Progenitor cell of endocrine pancreas (in vitro differentiated cells): ENCODE results near the gene CORO6. TPM values are rescaled to one million over a fixed set of nuclear protein-coding genes. Genes with fewer than 3 reads are reported as not detected.

ENCODE experiments used
- DNase-seq: peaks from one replicate; pipeline ENCODE4 v3.0.0; 2021; ENCODE audit warnings: low spot score; ENCODE audit not compliant: unreplicated experiment
- H3K27ac Mint-ChIP-seq: 2 replicates; pipeline ENCODE4 v1.8.0; 2021; ENCODE audit warnings: mild to moderate bottlenecking, moderate library complexity, mixed read lengths
- H3K27me3 Mint-ChIP-seq: 2 replicates; pipeline ENCODE4 v1.8.0; 2021; ENCODE audit warnings: mixed read lengths
- H3K36me3 Mint-ChIP-seq: 2 replicates; pipeline ENCODE4 v1.8.0; 2022; ENCODE audit warnings: mixed read lengths; ENCODE audit not compliant: insufficient read depth
- H3K4me1 Mint-ChIP-seq: 2 replicates; pipeline ENCODE4 v1.8.0; 2021; ENCODE audit warnings: low read depth, mixed read lengths
- H3K4me3 Mint-ChIP-seq: 2 replicates; pipeline ENCODE4 v1.8.0; 2021; ENCODE audit warnings: low read depth, mild to moderate bottlenecking, moderate library complexity, mixed read lengths
- H3K9me3 Mint-ChIP-seq: 2 replicates; pipeline ENCODE4 v1.8.0; 2021; ENCODE audit warnings: low read depth, mixed read lengths
- total RNA-seq: library from RNA; stranded (reverse); gene quantifications from 2 replicates; pipeline ENCODE4 v1.2.1, GENCODE V29; 2021
- TF ChIP-seq, protein P1 (sequence below): fragments of 200-600 bp; sonication (generic); IDR thresholded peaks from one replicate; pipeline ENCODE4 v1.5.0; 2021; ENCODE audit warnings: antibody characterized with exemption, mild to moderate bottlenecking; ENCODE audit not compliant: unreplicated experiment

CORO6 gene
- total RNA-seq, 1 donor from 2014 or later: not detected

DNA sequence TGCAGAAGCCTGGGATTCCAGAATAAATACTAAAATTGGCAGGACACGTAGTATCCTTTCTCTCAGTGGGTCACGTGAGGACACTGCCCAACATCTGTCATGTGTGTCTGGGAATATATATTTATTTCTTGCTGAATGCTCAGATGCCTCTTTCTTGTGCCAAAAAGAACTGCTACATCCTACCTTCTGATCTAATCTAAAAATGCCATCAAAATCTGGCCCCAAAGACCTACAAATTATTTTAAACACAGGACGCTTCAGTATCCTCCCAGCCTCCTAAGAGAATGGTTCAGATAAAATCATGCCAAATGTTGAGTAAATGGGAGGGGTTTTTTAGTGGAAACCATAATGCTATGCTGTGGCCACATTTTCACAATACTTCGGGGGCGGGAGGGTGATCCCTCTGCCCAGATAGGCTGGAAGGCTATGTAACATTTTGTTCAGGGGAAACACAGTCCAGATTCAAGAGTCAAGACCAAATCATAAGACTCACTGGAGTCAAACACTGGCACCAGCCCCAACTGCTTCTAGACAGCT, 22.9 kb upstream of the CORO6 start:
- Mint-ChIP-seq H3K4me1 (peaks cover 6% of the 10 kb centered on the region), H3K27ac (no peak overlapping the region), H3K36me3 (peaks cover 5% of the 10 kb centered on the region), H3K9me3 (no peaks in the 10 kb centered on the region), H3K27me3 (no peaks in the 10 kb centered on the region), H3K4me3 (no peak overlapping the region)
- TF ChIP-seq, protein P1, sequence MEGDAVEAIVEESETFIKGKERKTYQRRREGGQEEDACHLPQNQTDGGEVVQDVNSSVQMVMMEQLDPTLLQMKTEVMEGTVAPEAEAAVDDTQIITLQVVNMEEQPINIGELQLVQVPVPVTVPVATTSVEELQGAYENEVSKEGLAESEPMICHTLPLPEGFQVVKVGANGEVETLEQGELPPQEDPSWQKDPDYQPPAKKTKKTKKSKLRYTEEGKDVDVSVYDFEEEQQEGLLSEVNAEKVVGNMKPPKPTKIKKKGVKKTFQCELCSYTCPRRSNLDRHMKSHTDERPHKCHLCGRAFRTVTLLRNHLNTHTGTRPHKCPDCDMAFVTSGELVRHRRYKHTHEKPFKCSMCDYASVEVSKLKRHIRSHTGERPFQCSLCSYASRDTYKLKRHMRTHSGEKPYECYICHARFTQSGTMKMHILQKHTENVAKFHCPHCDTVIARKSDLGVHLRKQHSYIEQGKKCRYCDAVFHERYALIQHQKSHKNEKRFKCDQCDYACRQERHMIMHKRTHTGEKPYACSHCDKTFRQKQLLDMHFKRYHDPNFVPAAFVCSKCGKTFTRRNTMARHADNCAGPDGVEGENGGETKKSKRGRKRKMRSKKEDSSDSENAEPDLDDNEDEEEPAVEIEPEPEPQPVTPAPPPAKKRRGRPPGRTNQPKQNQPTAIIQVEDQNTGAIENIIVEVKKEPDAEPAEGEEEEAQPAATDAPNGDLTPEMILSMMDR: no peak
- DNase-seq: no peak

DNA sequence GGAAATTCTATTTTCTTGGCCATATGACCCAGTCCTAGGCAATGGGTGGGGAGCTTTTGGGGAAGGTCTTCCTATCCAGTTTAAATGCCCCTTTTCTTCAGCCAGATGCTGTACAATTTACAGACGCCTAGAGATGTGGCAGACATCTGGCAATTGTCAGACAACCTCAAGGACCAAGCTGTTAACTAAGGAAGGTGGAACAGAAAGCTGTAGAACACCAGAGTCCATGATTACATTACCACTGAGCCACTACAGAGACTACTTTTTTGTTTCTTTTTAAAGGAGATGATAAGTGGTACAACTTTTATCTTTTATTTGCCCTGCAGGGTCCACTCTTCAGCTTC, 21.1 kb upstream of the CORO6 start:
- no peak for DNase-seq
- Mint-ChIP-seq H3K27me3 (no peaks in the 10 kb centered on the region), H3K27ac (no peak overlapping the region), H3K4me1 (peaks cover 7% of the 10 kb centered on the region), H3K36me3 (peaks cover 4% of the 10 kb centered on the region), H3K9me3 (no peaks in the 10 kb centered on the region), H3K4me3 (no peak overlapping the region)
- TF ChIP-seq, protein P1: no peak

DNA sequence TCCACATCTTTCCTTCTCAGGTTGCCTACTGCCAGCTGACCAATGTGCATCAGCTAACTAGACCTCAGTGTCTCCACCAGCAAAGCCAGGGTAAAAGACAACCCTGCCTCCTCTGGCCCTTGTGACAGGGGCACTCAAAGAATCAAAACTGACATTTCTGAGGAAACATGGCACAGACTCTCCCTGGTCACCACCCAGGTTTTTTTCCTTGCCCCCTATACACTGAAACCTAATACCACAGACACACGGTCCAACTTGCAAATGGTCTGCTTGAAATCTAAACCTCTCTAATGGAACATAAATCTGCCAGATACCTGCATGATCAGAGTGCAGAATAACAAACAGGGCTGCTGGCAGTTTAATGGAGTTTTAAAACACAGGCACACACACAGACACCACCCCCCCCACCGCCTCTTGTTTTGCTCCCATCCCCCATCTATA, 19.5 kb upstream of the CORO6 start:
- no peak overlapping the region for H3K27ac Mint-ChIP-seq
- H3K9me3 Mint-ChIP-seq: no peaks in the 10 kb centered on the region
- H3K27me3 Mint-ChIP-seq: no peaks in the 10 kb centered on the region

DNA sequence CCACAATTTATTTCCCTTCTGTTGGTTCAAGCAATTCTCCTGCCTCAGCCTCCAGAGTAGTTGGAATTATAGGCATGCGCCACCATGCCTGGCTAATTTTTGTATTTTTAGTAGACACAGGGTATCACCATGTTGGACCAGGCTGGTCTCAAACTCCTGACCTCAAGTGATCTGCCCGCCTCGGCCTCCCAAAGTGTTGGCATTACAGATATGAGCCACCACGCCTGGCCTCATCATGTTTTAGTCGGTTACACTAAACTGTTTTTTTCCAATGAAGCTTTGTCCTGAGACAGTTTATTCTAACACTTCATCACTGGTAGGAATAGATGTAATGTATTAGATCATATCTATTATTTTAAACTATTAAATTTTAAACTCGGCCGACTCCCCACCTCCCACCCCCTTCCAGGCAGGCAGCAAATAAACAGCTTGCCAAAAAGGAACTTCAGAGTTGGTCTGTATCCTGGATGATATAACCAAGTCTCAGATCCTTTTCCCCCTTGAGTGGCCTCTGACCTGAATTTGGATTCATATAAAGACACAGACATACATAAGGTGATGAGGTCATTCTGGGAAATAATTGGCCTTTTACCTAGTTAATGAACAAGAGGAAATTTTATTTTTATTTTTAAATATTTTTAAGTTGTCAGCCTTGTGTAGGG, 18.4 kb upstream of the CORO6 start:
- Mint-ChIP-seq H3K4me3 (no peak overlapping the region), H3K27me3 (no peaks in the 10 kb centered on the region), H3K9me3 (no peaks in the 10 kb centered on the region), H3K27ac (no peak overlapping the region), H3K4me1 (peaks cover 7% of the 10 kb centered on the region), H3K36me3 (peaks cover 6% of the 10 kb centered on the region)
- DNase-seq: no peak
- TF ChIP-seq, protein P1: no peak

More for the DNA sequence above, 19.5 kb upstream of the CORO6 start:
- no peak for DNase-seq
- Mint-ChIP-seq H3K4me1 (peaks cover 7% of the 10 kb centered on the region), H3K4me3 (no peak overlapping the region), H3K36me3 (no peaks in the 10 kb centered on the region)
- TF ChIP-seq, protein P1: no peak

DNA sequence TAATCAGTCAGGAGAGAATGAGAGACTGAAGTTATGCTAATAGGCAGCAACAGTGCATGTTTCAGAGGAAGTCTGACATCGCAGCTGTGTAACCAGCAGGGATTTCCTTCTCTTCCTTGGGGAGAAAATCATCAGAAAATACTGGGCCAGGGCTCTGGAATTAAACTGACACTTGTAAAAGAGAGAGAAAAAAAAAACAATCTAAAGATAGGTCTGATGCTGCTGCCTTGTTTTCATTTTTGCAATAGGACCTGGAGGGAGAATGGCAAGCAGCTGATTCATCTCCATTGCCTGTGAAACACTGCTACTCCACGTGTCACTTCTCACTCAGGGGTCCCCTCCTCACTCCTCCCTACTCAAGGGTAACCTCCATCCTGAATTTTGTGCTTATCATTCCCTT, 17.7 kb upstream of the CORO6 start:
- TF ChIP-seq, protein P1: no peak
- Mint-ChIP-seq H3K27me3 (no peaks in the 10 kb centered on the region), H3K27ac (no peak overlapping the region), H3K4me3 (no peak overlapping the region), H3K9me3 (no peaks in the 10 kb centered on the region), H3K36me3 (peaks cover 12% of the 10 kb centered on the region), H3K4me1 (peaks cover 7% of the 10 kb centered on the region)
- DNase-seq: no peak
